IMR-90 (cell line): ENCODE results near the gene TOR2A. TPM values are rescaled to one million over a fixed set of nuclear protein-coding genes. Genes with fewer than 3 reads are reported as not detected.

ENCODE experiments used
- ATAC-seq: fragments of 200-7000 bp; cut with Tn5 transposase; 2 replicates; pipeline ENCODE4 v1.9.1; 2020; ENCODE audit warnings: low read depth, mild to moderate bottlenecking, moderate library complexity
- BruUV-seq: library from RNA; stranded (reverse); fragments of 400-500 nt; replicated peaks from 2 replicates; lab custom pipeline; 2021; lab: Mats Ljungman, UMichigan
- CTCF ChIA-PET: fragments of 300-600 bp; formaldehyde crosslinking; extraction: SDS; loops from one replicate; lab custom pipeline; 2021; ENCODE audit warnings: antibody characterized with exemption; lab: Yijun Ruan, JAX
- POLR2A ChIA-PET: fragments of 300-600 bp; sonication (Branson Sonifier 250); formaldehyde crosslinking; loops from one replicate; lab custom pipeline; 2022; ENCODE audit warnings: antibody characterized with exemption; ENCODE audit not compliant: unreplicated experiment; lab: Charles Lee
- DNase-seq: peaks from one replicate; pipeline ENCODE4 v3.0.0; 2013
- H2AFZ ChIP-seq: replicated peaks from 2 replicates; pipeline ENCODE3; 2013; ENCODE audit warnings: low read length, mild to moderate bottlenecking; ENCODE audit not compliant: poor library complexity
- H2AK5ac ChIP-seq: 2 replicates; pipeline ENCODE4 v1.6.1; 2013; ENCODE audit warnings: low read depth, low read length, inconsistent platforms
- H2AK9ac ChIP-seq: replicated peaks from 2 replicates; pipeline ENCODE3; 2013; ENCODE audit warnings: mild to moderate bottlenecking, low read depth, low read length, moderate library complexity; ENCODE audit not compliant: poor library complexity
- H2BK120ac ChIP-seq: 2 replicates; pipeline ENCODE4 v1.6.1; 2013; ENCODE audit warnings: low read depth, low read length, inconsistent platforms
- H2BK15ac ChIP-seq: 3 replicates; pipeline ENCODE4 v1.6.1; 2013; ENCODE audit warnings: low read depth, low read length, inconsistent platforms
- H2BK20ac ChIP-seq: 2 replicates; pipeline ENCODE4 v1.6.1; 2013; ENCODE audit warnings: low read depth, mild to moderate bottlenecking, inconsistent platforms, low read length, moderate library complexity
- H2BK5ac ChIP-seq: 2 replicates; pipeline ENCODE4 v1.6.1; 2013; ENCODE audit warnings: mild to moderate bottlenecking, low read depth, low read length, inconsistent platforms; ENCODE audit not compliant: poor library complexity, severe bottlenecking
- H3K14ac ChIP-seq: replicated peaks from 2 replicates; pipeline ENCODE4 v1.6.1; 2013; ENCODE audit warnings: low read depth, low read length, inconsistent platforms
- H3K18ac ChIP-seq: 2 replicates; pipeline ENCODE4 v1.6.1; 2013; ENCODE audit warnings: low read depth, low read length, control low read depth
- H3K23ac ChIP-seq: 2 replicates; pipeline ENCODE4 v1.6.1; 2013; ENCODE audit warnings: low read depth, low read length, inconsistent platforms
- H3K27ac ChIP-seq: 2 replicates; pipeline ENCODE4 v1.5.1; 2013; ENCODE audit warnings: mild to moderate bottlenecking, control low read depth, low read length; ENCODE audit not compliant: insufficient read depth
- H3K27me3 ChIP-seq: 2 replicates; pipeline ENCODE4 v1.6.1; 2013; ENCODE audit warnings: low read length; ENCODE audit not compliant: control insufficient read depth, insufficient read depth
- H3K36me3 ChIP-seq: 2 replicates; pipeline ENCODE4 v1.6.1; 2013; ENCODE audit warnings: low read length, mixed read lengths; ENCODE audit not compliant: control insufficient read depth, insufficient read depth
- H3K4ac ChIP-seq: 2 replicates; pipeline ENCODE4 v1.6.1; 2013; ENCODE audit warnings: low read depth, low read length, inconsistent platforms
- H3K4me1 ChIP-seq: 2 replicates; pipeline ENCODE4 v1.6.1; 2013; ENCODE audit warnings: low read length, mixed read lengths; ENCODE audit not compliant: control insufficient read depth, insufficient read depth
- H3K4me2 ChIP-seq: 2 replicates; pipeline ENCODE4 v1.6.1; 2013; ENCODE audit warnings: low read depth, mild to moderate bottlenecking, control low read depth, low read length, moderate library complexity
- H3K4me3 ChIP-seq: 2 replicates; pipeline ENCODE4 v1.5.1; 2013; ENCODE audit warnings: low read depth, mild to moderate bottlenecking, control low read depth, low read length, moderate library complexity; ENCODE audit not compliant: insufficient read depth
- H3K56ac ChIP-seq: 2 replicates; pipeline ENCODE4 v1.6.1; 2013; ENCODE audit warnings: low read length, inconsistent platforms; ENCODE audit not compliant: insufficient read depth; ENCODE audit errors: extremely low read depth
- H3K79me1 ChIP-seq, 2 experiments: 2 replicates each; pipeline ENCODE4 v1.6.1; 2013; ENCODE audit warnings: low read length in 2 of 2, inconsistent platforms in 1 of 2, low read depth in 1 of 2
- H3K9ac ChIP-seq: 2 replicates; pipeline ENCODE4 v1.6.1; 2013; ENCODE audit warnings: low read depth, low read length, control low read depth
- H3K9me1 ChIP-seq: 2 replicates; pipeline ENCODE4 v1.6.1; 2013; ENCODE audit warnings: low read length, inconsistent platforms; ENCODE audit not compliant: insufficient read depth
- H3K9me3 ChIP-seq: 2 replicates; pipeline ENCODE4 v1.6.1; 2013; ENCODE audit warnings: low read length; ENCODE audit not compliant: control insufficient read depth, insufficient read depth
- H4K20me1 ChIP-seq: 2 replicates; pipeline ENCODE4 v1.6.1; 2013; ENCODE audit warnings: low read length, inconsistent platforms; ENCODE audit not compliant: insufficient read depth
- H4K5ac ChIP-seq: 2 replicates; pipeline ENCODE4 v1.6.1; 2013; ENCODE audit warnings: mild to moderate bottlenecking, low read depth, low read length, control low read depth
- H4K8ac ChIP-seq, 2 experiments: 2 replicates each; pipeline ENCODE4 v1.6.1; 2013; ENCODE audit warnings: low read depth in 2 of 2, low read length in 2 of 2, control low read depth in 1 of 2, inconsistent platforms in 1 of 2
- H4K91ac ChIP-seq: 2 replicates; pipeline ENCODE4 v1.6.1; 2013; ENCODE audit warnings: low read depth, low read length, inconsistent platforms; ENCODE audit not compliant: insufficient read depth
- CEBPB ChIP-seq: IDR thresholded peaks from 2 replicates; pipeline ENCODE4 v1.6.1; 2012; ENCODE audit warnings: low read depth, low read length, improper control_type of control experiment
- WGBS, 2 experiments: methylation state at CpG; one replicate each; pipeline versions ENCODE4 v1.1.5 to v1.1.7; 2013; ENCODE audit warnings: missing lambda C conversion rate in 2 of 2; ENCODE audit not compliant: insufficient read length in 1 of 2; ENCODE audit errors: extremely low coverage in 2 of 2; 5-methylcytosine and 5-hydroxymethylcytosine counted together
- dilution Hi-C: fragments of 300-500 bp; cut with HindIII; formaldehyde crosslinking; loops from one replicate; pipeline ENCODE4 v1.14.3; 2018; ENCODE audit warnings: low sequenced_read_pairs; ENCODE audit not compliant: unreplicated experiment
- in situ Hi-C: fragments of 300-500 bp; cut with MboI; formaldehyde crosslinking; loops from 3 replicates; pipeline ENCODE4 v1.14.3; 2019; ENCODE audit warnings: low sequenced_read_pairs, inconsistent platforms, mixed read lengths
- intact Hi-C: fragments of 100-400 bp; cut with micrococcal nuclease; formaldehyde crosslinking; loops from 2 replicates; pipeline ENCODE4 v1.10.0; 2022
- polyA plus RNA-seq, 3 experiments: library from polyadenylated mRNA; depleted of rRNA; stranded (reverse); fragments of >200 nt; gene quantifications; 2 replicates each; pipeline ENCODE4 v1.2.3, GENCODE V29; 2012; ENCODE audit warnings: low replicate concordance in 1 of 3
- total RNA-seq: library from RNA; depleted of rRNA; stranded (reverse); fragments of >200 nt; gene quantifications from 2 replicates; pipeline ENCODE4 v1.2.3, GENCODE V29; 2012

TOR2A gene
- total and polyA plus RNA-seq, 2 of the 4 experiments (the other 2 are of a cell fraction): 0.90 to 12.5 TPM

DNA sequence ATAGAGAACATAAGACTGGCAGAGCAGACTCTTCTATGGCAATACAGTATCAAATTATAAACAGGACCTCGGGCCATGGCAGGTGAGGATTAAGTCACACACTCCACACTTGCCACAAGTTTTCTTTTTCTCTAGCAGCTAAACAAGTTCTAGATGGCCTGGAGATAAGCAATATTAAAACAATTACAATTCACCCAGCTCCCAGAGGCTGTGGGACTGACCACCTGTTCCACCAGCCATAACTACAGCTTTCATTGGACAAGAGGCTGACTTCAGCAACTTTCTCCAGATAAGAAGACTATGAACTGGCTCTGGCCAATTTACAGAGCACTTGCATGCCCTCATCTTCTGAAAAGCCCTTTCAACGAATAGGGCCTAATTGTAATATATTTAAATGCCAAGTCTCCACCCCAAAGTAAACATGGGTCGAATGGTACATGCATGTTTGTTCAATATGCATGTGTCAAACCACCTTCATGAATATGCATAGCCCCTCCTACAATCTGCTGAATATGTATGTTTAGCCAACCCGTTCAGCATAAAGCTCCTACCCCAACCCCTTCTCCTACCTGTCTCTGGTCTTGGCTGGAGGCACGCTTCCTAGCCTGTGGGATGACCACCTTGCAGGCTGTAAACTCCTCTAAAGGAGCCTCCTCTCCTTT is 34.4 kb downstream of the TOR2A start:
- H2AK9ac ChIP-seq: no peak overlapping the region
- H3K56ac ChIP-seq: no peak overlapping the region
- no TSS peak for BruUV-seq
- no peak overlapping the region for H3K18ac ChIP-seq
- no CpG with 5 or more reads among the region's 5 CpGs for WGBS, 2 experiments
- H3K27ac ChIP-seq: no peak overlapping the region
- H3K36me3 ChIP-seq: no peaks in the 10 kb centered on the region
- H3K79me1 ChIP-seq: no peaks in the 10 kb centered on the region
- H2AFZ ChIP-seq: no peak overlapping the region
- no peak overlapping the region for H4K5ac ChIP-seq
- no peaks in the 10 kb centered on the region for H4K20me1 ChIP-seq
- H2BK20ac ChIP-seq: no peak overlapping the region
- intact Hi-C loops: no loop called here
- no peak overlapping the region for H4K8ac ChIP-seq
- H2AK5ac ChIP-seq: no peak overlapping the region
- no peak overlapping the region for H3K23ac ChIP-seq
- ATAC-seq (no peak), DNase-seq (no peak)
- CTCF ChIA-PET: no interaction called here
- H3K9ac ChIP-seq: no peak overlapping the region
- TF ChIP-seq CEBPB: no peak
- dilution Hi-C loops: no loop called here
- H2BK5ac ChIP-seq: no peak overlapping the region
- no peak overlapping the region for H3K14ac ChIP-seq
- H2BK15ac ChIP-seq: no peak overlapping the region
- in situ Hi-C loops: no loop called here
- no peak overlapping the region for H2BK120ac ChIP-seq
- no peaks in the 10 kb centered on the region for H3K9me3 ChIP-seq
- no peaks in the 10 kb centered on the region for H3K4me1 ChIP-seq
- no peak overlapping the region for H3K4me2 ChIP-seq
- POLR2A ChIA-PET: no interaction called here
- H3K27me3 ChIP-seq: no peaks in the 10 kb centered on the region; the same call in 1 of the 2 replicates
- H3K4ac ChIP-seq: no peak overlapping the region
- H4K91ac ChIP-seq: no peak overlapping the region
- H3K4me3 ChIP-seq: no peak overlapping the region
- H3K9me1 ChIP-seq: no peaks in the 10 kb centered on the region; the same call in none of the 2 replicates
